Activated naive CD8-positive, alpha-beta T cell treated with anti-CD3 and anti-CD28 coated beads, Interleukin-2, amount 50 U/mL, for 24 hours (primary cell): Measurements from ENCODE around the gene DPYSL5.
A peak's percentile ranks its signal among the peaks of the same experiment; 100 is the strongest.

Experiments used
- ATAC-seq: fragments of 150-1000 bp; cut with Tn5 transposase; one replicate; pipeline ENCODE4 v1.10.0; 2021
- DNase-seq: peaks from one replicate; pipeline ENCODE4 v3.0.0; 2021
- H3K27ac Mint-ChIP-seq: one replicate; pipeline ENCODE4 v1.8.0; 2021; ENCODE audit warnings: mild to moderate bottlenecking, mixed read lengths
- H3K27me3 Mint-ChIP-seq: one replicate; pipeline ENCODE4 v1.8.0; 2021; ENCODE audit warnings: mixed read lengths
- H3K36me3 Mint-ChIP-seq: one replicate; pipeline ENCODE4 v1.8.0; 2021; ENCODE audit warnings: low read depth, mixed read lengths
- H3K4me1 Mint-ChIP-seq: one replicate; pipeline ENCODE4 v1.8.0; 2021; ENCODE audit warnings: mixed read lengths
- H3K4me3 Mint-ChIP-seq: one replicate; pipeline ENCODE4 v1.8.0; 2021; ENCODE audit warnings: mild to moderate bottlenecking, moderate library complexity, mixed read lengths
- H3K9me3 Mint-ChIP-seq: one replicate; pipeline ENCODE4 v1.8.0; 2021; ENCODE audit warnings: mixed read lengths

The DPYSL5 gene

DNA sequence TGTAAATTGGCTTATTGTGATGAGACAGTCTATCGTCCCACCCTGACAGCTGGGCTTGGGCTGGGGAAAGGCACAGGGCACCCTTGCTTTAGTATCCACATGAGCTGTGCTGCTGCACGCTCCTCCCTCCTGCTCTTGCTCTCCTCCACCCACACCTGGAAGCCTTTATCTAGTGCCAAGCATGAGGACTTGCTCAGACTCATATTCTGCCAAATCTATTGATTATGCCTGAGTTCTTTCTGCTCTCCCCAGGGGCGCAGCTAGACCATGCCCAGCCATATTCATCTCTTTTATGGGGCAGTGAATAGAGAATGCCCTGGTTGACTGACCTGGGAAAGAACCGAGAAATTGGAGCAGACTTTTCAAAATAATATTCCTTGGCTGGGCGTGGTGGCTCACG lies 29.0 kb upstream of the DPYSL5 start:
- no peak for DNase-seq
- no peaks in the 10 kb centered on the region for H3K36me3 Mint-ChIP-seq
- H3K27me3 Mint-ChIP-seq, result peaks cover 14% of the 10 kb centered on the region
- ATAC-seq, result no peak
- no peak overlapping the region for H3K27ac Mint-ChIP-seq
- H3K4me1 Mint-ChIP-seq, result peaks cover 3% of the 10 kb centered on the region
- H3K9me3 Mint-ChIP-seq, result no peaks in the 10 kb centered on the region
- no peak overlapping the region for H3K4me3 Mint-ChIP-seq

- ATAC-seq, result no peak
- no peak for DNase-seq
- H3K4me1 Mint-ChIP-seq, result no peaks in the 10 kb centered on the region
- peaks cover 10% of the 10 kb centered on the region for H3K27me3 Mint-ChIP-seq
- no peak overlapping the region for H3K4me3 Mint-ChIP-seq
- H3K36me3 Mint-ChIP-seq, result no peaks in the 10 kb centered on the region
- no peaks in the 10 kb centered on the region for H3K9me3 Mint-ChIP-seq
- no peak overlapping the region for H3K27ac Mint-ChIP-seq
These were observed 27.0 kb upstream of the DPYSL5 start for GRCh38 chr2:26820932-26821331.

- Mint-ChIP-seq H3K4me1 (no peaks in the 10 kb centered on the region), H3K27me3 (no peaks in the 10 kb centered on the region), H3K9me3 (no peaks in the 10 kb centered on the region), H3K36me3 (no peaks in the 10 kb centered on the region), H3K27ac (no peak overlapping the region), H3K4me3 (no peak overlapping the region)
- no peak for DNase-seq
- no peak for ATAC-seq
These were observed 25.1 kb upstream of the DPYSL5 start for GRCh38 chr2:26822877-26823276.

DNA sequence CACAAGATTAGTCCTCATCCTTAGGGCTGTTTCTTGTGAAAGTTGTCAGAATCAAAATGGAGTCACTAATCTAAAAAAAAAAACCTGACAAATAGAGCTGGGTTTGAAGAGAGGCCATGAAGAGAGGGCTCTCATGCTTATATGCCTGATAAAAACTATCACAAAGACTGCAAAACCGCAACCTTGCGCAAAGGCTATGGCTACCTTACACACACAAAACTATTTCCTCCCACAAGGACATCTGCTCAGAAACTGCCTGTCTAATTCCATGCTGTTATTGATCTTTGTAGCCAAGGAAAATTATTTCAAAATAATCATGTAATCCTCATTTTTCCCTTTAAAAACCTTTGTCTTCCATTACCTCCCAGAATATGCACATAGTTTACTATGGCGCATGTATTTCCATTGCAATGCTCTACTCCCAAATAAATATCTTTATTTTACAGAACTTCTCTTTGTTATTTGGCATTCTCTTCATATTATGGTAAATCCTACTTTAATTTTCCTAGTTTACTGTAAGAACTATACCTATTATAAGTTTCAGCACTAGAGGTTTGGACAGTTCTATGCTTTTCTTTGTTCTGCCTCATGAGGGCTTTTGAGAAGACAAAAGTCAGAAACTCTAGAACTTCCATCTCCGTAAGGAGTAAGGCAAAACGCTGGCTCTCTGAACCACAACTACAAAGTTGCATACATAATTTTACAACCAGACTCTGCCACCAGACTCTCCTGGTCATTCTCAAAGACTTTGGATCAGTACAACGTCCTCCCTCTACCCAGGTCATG lies 9.6 kb upstream of the DPYSL5 start:
- H3K36me3 Mint-ChIP-seq, result no peaks in the 10 kb centered on the region
- no peak overlapping the region for H3K27ac Mint-ChIP-seq
- DNase-seq (no peak), ATAC-seq (no peak)
- no peaks in the 10 kb centered on the region for H3K4me1 Mint-ChIP-seq
- H3K9me3 Mint-ChIP-seq, result no peaks in the 10 kb centered on the region
- H3K27me3 Mint-ChIP-seq, result peaks cover 39% of the 10 kb centered on the region
- H3K4me3 Mint-ChIP-seq, result no peak overlapping the region

GRCh38 chr2:26840937-26841610 lies 6.9 kb upstream of the DPYSL5 start:
- no peak for ATAC-seq
- H3K4me1 Mint-ChIP-seq, result no peaks in the 10 kb centered on the region
- DNase-seq, result no peak
- no peaks in the 10 kb centered on the region for H3K9me3 Mint-ChIP-seq
- H3K36me3 Mint-ChIP-seq, result no peaks in the 10 kb centered on the region
- H3K4me3 Mint-ChIP-seq, result no peak overlapping the region
- H3K27ac Mint-ChIP-seq, result no peak overlapping the region
- peaks cover 35% of the 10 kb centered on the region for H3K27me3 Mint-ChIP-seq

GRCh38 chr2:26843041-26843440 lies 4.9 kb upstream of the DPYSL5 start:
- Mint-ChIP-seq H3K27ac (no peak overlapping the region), H3K4me1 (peaks cover 9% of the 10 kb centered on the region), H3K36me3 (no peaks in the 10 kb centered on the region), H3K4me3 (no peak overlapping the region), H3K27me3 (peaks cover 46% of the 10 kb centered on the region), H3K9me3 (no peaks in the 10 kb centered on the region)
- no peak for ATAC-seq
- no peak for DNase-seq

- ATAC-seq (no peak), DNase-seq (no peak)
- Mint-ChIP-seq H3K27me3 (peaks cover 49% of the 10 kb centered on the region), H3K27ac (no peak overlapping the region), H3K4me1 (peaks cover 14% of the 10 kb centered on the region), H3K36me3 (no peaks in the 10 kb centered on the region), H3K9me3 (no peaks in the 10 kb centered on the region), H3K4me3 (no peak overlapping the region)
These were observed 2.9 kb upstream of the DPYSL5 start for GRCh38 chr2:26845021-26845420.

GRCh38 chr2:26846334-26847306 lies 1.3 kb upstream of the DPYSL5 start:
- Mint-ChIP-seq H3K9me3 (no peaks in the 10 kb centered on the region), H3K4me3 (peak overlapping the region; percentile 58), H3K36me3 (no peaks in the 10 kb centered on the region), H3K27me3 (peaks cover 51% of the 10 kb centered on the region), H3K27ac (no peak overlapping the region), H3K4me1 (peaks cover 15% of the 10 kb centered on the region)
- ATAC-seq (peak; percentile 61), DNase-seq (peak; percentile 69)

DNA sequence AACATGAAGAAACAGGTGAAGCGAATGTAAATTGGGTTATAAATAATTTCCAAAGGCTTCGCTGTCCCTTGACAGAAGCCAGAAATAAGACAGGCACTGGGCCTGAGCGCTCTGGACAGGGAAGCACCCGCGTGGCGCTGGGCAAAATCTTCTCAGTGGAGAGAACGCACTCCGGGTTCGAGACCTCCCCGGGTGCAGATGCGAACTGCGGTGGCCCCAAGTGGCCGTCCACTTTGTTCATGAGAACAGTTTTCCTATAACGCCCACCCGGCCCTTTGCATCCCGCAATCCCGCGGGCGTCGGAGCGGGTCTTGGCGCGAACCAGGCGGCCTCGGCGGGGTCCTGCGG lies 651 bp upstream of the DPYSL5 start:
- no peak overlapping the region for H3K27ac Mint-ChIP-seq
- DNase-seq, result peak; percentile 3
- no peaks in the 10 kb centered on the region for H3K9me3 Mint-ChIP-seq
- peaks cover 55% of the 10 kb centered on the region for H3K27me3 Mint-ChIP-seq
- H3K36me3 Mint-ChIP-seq, result no peaks in the 10 kb centered on the region
- peaks cover 15% of the 10 kb centered on the region for H3K4me1 Mint-ChIP-seq
- ATAC-seq, result no peak
- H3K4me3 Mint-ChIP-seq, result peak overlapping the region; percentile 58

DNA sequence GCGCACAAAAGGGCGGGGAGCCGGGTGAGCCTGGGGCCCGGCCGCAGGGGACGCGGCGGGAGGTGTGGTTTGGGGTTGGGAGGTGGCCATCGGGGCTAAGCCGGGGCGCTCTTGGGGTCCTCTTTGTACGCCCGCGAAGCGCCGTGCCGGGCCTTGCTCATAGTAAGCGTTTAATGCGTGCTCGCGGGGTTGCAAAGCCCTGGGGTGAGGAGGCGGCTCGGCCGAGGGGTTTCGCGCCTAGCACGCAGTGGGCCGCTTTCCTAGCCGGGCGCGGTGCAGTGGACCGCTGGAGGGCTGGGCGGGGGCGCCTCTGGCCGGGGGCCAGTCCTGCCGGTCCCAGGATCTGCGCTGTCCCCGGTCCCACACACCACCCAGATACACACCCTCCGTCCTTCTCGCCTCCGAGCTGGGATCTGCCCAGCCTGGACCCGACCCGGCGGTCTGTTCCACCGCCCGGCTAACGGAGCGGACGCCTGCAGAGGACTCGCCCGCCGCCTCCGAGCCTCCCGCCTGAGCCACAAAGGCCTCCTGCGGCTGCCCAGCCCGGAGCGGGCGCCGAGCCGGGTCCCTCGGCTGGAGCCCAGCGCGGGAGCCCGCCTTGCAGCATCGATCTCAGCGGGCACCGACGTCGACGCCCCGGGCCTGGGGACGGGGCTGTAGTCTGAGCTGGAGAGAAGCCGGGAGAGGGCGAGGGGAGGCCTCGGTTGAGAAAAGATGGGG lies 564 bp downstream of the DPYSL5 start:
- ATAC-seq, result peak; percentile 25
- peaks cover 54% of the 10 kb centered on the region for H3K27me3 Mint-ChIP-seq
- H3K4me3 Mint-ChIP-seq, result peak overlapping the region; percentile 34
- H3K36me3 Mint-ChIP-seq, result no peaks in the 10 kb centered on the region
- H3K4me1 Mint-ChIP-seq, result peaks cover 15% of the 10 kb centered on the region
- no peak overlapping the region for H3K27ac Mint-ChIP-seq
- DNase-seq, result peak; percentile 8
- no peaks in the 10 kb centered on the region for H3K9me3 Mint-ChIP-seq

GRCh38 chr2:26849056-26849999 lies 1.4 kb downstream of the DPYSL5 start:
- Mint-ChIP-seq H3K27me3 (peaks cover 52% of the 10 kb centered on the region), H3K9me3 (no peaks in the 10 kb centered on the region), H3K27ac (no peak overlapping the region), H3K4me3 (peak overlapping the region; percentile 34), H3K36me3 (no peaks in the 10 kb centered on the region), H3K4me1 (peaks cover 15% of the 10 kb centered on the region)
- no peak for ATAC-seq
- peak; percentile 8 for DNase-seq

DNA sequence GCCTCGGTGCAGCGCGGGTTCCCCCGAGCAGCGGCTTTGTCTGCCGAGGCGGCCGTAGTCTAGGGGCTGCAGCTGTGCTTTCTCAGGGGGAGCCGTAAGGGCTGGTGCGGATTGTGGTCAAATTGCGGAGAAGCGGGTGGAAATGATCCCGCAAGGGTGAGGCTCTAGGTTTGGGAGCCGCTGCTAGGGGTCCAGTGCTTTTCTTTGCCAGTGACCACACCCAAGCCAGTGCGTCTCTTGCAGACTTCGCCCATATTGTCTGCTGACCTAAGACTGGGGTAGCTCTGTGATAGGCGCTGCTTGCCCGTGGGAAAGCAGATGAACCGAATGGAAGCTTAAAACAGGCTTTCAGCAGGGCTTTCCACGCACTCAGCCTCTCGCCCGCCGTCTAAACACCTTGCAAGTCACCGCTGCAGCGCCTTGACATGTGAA lies 2.1 kb downstream of the DPYSL5 start:
- Mint-ChIP-seq H3K27me3 (peaks cover 52% of the 10 kb centered on the region), H3K9me3 (no peaks in the 10 kb centered on the region), H3K4me3 (no peak overlapping the region), H3K4me1 (peaks cover 15% of the 10 kb centered on the region), H3K36me3 (no peaks in the 10 kb centered on the region), H3K27ac (no peak overlapping the region)
- ATAC-seq (no peak), DNase-seq (no peak)

- Mint-ChIP-seq H3K4me1 (peaks cover 15% of the 10 kb centered on the region), H3K4me3 (no peak overlapping the region), H3K27ac (no peak overlapping the region), H3K36me3 (no peaks in the 10 kb centered on the region), H3K27me3 (peaks cover 52% of the 10 kb centered on the region), H3K9me3 (no peaks in the 10 kb centered on the region)
- DNase-seq (no peak), ATAC-seq (no peak)
These were observed 2.6 kb downstream of the DPYSL5 start for GRCh38 chr2:26850505-26850904.
